HepG2 (cell line): ENCODE measurements around the gene C20orf204. TPM values are rescaled to one million over a fixed set of nuclear protein-coding genes. Genes with fewer than 3 reads are reported as not detected.

ENCODE experiments used
- BRD4 ChIP-seq: sonication (generic); formaldehyde crosslinking; IDR thresholded peaks from 2 replicates; pipeline ENCODE4 v1.4.0; 2020; ENCODE audit warnings: missing genetic modification reagents
- EEA1 ChIP-seq: sonication (generic); formaldehyde crosslinking; IDR thresholded peaks from 2 replicates; pipeline ENCODE4 v1.5.1; 2020; ENCODE audit warnings: mild to moderate bottlenecking, missing genetic modification reagents, borderline replicate concordance
- ETV5 ChIP-seq: IDR thresholded peaks from 2 replicates; pipeline ENCODE4 v1.6.1; 2018; ENCODE audit warnings: missing biosample characterization, missing genetic modification reagents, inconsistent platforms, borderline replicate concordance
- HES4 ChIP-seq: sonication (generic); formaldehyde crosslinking; IDR thresholded peaks from 2 replicates; pipeline ENCODE4 v1.9.0; 2021; ENCODE audit warnings: mild to moderate bottlenecking, missing genetic modification reagents, borderline replicate concordance
- SOX13 ChIP-seq, 3 experiments: fragments of 450-650 bp in 1 of 3; sonication (generic) in 1 of 3; formaldehyde crosslinking in 1 of 3; IDR thresholded peaks in 2 of 3; conservative IDR thresholded peaks in 1 of 3; 2 replicates each; pipeline versions ENCODE4 v1.5.0 to v1.6.1; 2016 to 2020; ENCODE audit warnings: antibody characterized with exemption in 1 of 3, mild to moderate bottlenecking in 1 of 3, missing compliant biosample characterization in 1 of 3, missing genetic modification reagents in 1 of 3, moderate library complexity in 1 of 3
- SOX6 ChIP-seq, 2 experiments: fragments of 450-650 bp in 1 of 2; sonication (generic) in 1 of 2; formaldehyde crosslinking in 1 of 2; IDR thresholded peaks; 2 replicates each; pipeline versions ENCODE4 v1.4.0 to v1.6.1; 2017 to 2020; ENCODE audit warnings: antibody characterized with exemption in 1 of 2, mild to moderate bottlenecking in 1 of 2, missing genetic modification reagents in 1 of 2
- ZC3H4 ChIP-seq: sonication (generic); formaldehyde crosslinking; IDR thresholded peaks from 2 replicates; pipeline ENCODE4 v1.4.0; 2020; ENCODE audit warnings: missing genetic modification reagents, borderline replicate concordance
- ZNF160 ChIP-seq: sonication (generic); formaldehyde crosslinking; IDR thresholded peaks from 2 replicates; pipeline ENCODE4 v1.8.0; 2022; ENCODE audit warnings: mild to moderate bottlenecking, inconsistent platforms, missing genetic modification reagents
- ZNF713 ChIP-seq: sonication (generic); formaldehyde crosslinking; IDR thresholded peaks from 2 replicates; pipeline ENCODE4 v1.4.0; 2020; ENCODE audit warnings: mild to moderate bottlenecking, missing genetic modification reagents
- polyA plus RNA-seq, 8 experiments: library from polyadenylated mRNA; depleted of rRNA in 3 of 8; stranded (reverse) in 7 of 8; unstranded in 1 of 8; fragments of >200 nt; fragmentation: Illumina TruSeq in 4 of 8; extraction: Trizol in 4 of 8; gene quantifications; 2 replicates each; pipeline versions ENCODE4 v1.2.1 to v1.2.3, GENCODE V29; 2011 to 2016; ENCODE audit warnings: low read depth in 4 of 8, missing spikeins in 1 of 8, mixed read lengths in 1 of 8; ENCODE audit not compliant: insufficient read depth in 1 of 8
- total RNA-seq, 5 experiments: library from RNA; depleted of rRNA; stranded (reverse); fragments of >200 nt; fragmentation: Illumina TruSeq; extraction: Trizol; gene quantifications; 2 replicates each; pipeline ENCODE4 v1.2.3, GENCODE V29; 2016; ENCODE audit warnings: low read depth in 1 of 5
- TF ChIP-seq, protein P1 (sequence below): sonication (generic); formaldehyde crosslinking; IDR thresholded peaks from 2 replicates; pipeline ENCODE4 v1.4.0; 2020; ENCODE audit warnings: missing genetic modification reagents
- TF ChIP-seq, protein P2 (sequence below): sonication (generic); formaldehyde crosslinking; IDR thresholded peaks from 2 replicates; pipeline ENCODE4 v1.9.0; 2021; ENCODE audit warnings: missing genetic modification reagents, mild to moderate bottlenecking, borderline replicate concordance
- TF ChIP-seq, protein P3 (sequence below): sonication (generic); formaldehyde crosslinking; IDR thresholded peaks from 2 replicates; pipeline ENCODE4 v1.4.0; 2020; ENCODE audit warnings: mild to moderate bottlenecking, missing genetic modification reagents, borderline replicate concordance
- TF ChIP-seq, protein P4 (sequence below): sonication (generic); formaldehyde crosslinking; IDR thresholded peaks from 2 replicates; pipeline ENCODE4 v1.5.0; 2020; ENCODE audit warnings: missing genetic modification reagents
- TF ChIP-seq, protein P5 (sequence below): sonication (generic); formaldehyde crosslinking; IDR thresholded peaks from 2 replicates; pipeline ENCODE4 v1.5.0; 2020; ENCODE audit warnings: mild to moderate bottlenecking, low read depth, missing genetic modification reagents, borderline replicate concordance
- TF ChIP-seq, protein P6 (sequence below): conservative IDR thresholded peaks from 2 replicates; pipeline ENCODE4 v1.6.1; 2018; ENCODE audit warnings: missing genetic modification reagents

Gene C20orf204
- total and polyA plus RNA-seq, 2 of the 13 experiments (the other 11 are each of a cell fraction or from before 2014, with no cell fraction given): 22.1 to 80.0 TPM

DNA sequence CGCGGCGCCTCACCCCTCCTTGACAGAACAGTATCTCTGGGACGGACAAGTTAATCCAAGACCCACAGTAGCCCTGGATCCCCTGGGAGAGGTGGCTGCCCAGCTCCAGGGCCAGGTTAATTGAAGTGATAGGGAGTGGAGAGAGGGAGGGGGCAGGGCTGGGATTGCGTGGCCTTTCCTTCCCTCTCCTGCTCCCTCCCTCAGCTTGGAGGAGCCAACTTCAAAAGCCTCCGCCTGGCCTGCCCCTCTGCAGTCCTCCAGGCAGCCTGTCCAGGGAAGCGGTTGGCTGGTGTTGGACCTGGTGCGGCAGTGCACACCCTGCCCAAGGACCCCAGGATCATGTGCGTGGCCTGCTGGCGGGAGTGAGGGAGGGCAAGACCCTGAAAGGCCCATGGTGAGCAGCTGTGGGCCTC lies at the start of gene C20orf204 (continued):
- TF ChIP-seq, protein P1, sequence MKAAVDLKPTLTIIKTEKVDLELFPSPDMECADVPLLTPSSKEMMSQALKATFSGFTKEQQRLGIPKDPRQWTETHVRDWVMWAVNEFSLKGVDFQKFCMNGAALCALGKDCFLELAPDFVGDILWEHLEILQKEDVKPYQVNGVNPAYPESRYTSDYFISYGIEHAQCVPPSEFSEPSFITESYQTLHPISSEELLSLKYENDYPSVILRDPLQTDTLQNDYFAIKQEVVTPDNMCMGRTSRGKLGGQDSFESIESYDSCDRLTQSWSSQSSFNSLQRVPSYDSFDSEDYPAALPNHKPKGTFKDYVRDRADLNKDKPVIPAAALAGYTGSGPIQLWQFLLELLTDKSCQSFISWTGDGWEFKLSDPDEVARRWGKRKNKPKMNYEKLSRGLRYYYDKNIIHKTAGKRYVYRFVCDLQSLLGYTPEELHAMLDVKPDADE: no peak
- TF ChIP-seq SOX6 (IDR thresholded peaks at IDR 0.05) (no peak), SOX6 (CRISPR knock-in tag; IDR thresholded peaks at IDR 0.05) (peak; percentile 54), BRD4 (CRISPR knock-in tag) (peak; percentile 43; the same call in 1 of the 2 replicates), ETV5 (CRISPR knock-in tag) (peak; percentile 52), ZNF160 (CRISPR knock-in tag) (peak; percentile 79; the same call in 1 of the 2 replicates), HES4 (CRISPR knock-in tag) (no peak), ZNF713 (no peak), SOX13 (IDR thresholded peaks at IDR 0.05) (peak; percentile 19; the same call in 1 of the 2 replicates), SOX13 (CRISPR knock-in tag; conservative IDR thresholded peaks at IDR 0.05 in 1 of 2, IDR thresholded peaks at IDR 0.05 in 1 of 2) (peak in 1 of 2 experiments; percentile 72; a peak in 1 of 4 replicates), ZC3H4 (CRISPR knock-in tag) (peak; percentile 36; the same call in 1 of the 2 replicates), EEA1 (CRISPR knock-in tag) (0 out of 2 replicates have a peak, but pooled peaks have one; percentile 54)
- TF ChIP-seq, protein P2, sequence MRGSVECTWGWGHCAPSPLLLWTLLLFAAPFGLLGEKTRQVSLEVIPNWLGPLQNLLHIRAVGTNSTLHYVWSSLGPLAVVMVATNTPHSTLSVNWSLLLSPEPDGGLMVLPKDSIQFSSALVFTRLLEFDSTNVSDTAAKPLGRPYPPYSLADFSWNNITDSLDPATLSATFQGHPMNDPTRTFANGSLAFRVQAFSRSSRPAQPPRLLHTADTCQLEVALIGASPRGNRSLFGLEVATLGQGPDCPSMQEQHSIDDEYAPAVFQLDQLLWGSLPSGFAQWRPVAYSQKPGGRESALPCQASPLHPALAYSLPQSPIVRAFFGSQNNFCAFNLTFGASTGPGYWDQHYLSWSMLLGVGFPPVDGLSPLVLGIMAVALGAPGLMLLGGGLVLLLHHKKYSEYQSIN: no peak
- TF ChIP-seq, protein P3, sequence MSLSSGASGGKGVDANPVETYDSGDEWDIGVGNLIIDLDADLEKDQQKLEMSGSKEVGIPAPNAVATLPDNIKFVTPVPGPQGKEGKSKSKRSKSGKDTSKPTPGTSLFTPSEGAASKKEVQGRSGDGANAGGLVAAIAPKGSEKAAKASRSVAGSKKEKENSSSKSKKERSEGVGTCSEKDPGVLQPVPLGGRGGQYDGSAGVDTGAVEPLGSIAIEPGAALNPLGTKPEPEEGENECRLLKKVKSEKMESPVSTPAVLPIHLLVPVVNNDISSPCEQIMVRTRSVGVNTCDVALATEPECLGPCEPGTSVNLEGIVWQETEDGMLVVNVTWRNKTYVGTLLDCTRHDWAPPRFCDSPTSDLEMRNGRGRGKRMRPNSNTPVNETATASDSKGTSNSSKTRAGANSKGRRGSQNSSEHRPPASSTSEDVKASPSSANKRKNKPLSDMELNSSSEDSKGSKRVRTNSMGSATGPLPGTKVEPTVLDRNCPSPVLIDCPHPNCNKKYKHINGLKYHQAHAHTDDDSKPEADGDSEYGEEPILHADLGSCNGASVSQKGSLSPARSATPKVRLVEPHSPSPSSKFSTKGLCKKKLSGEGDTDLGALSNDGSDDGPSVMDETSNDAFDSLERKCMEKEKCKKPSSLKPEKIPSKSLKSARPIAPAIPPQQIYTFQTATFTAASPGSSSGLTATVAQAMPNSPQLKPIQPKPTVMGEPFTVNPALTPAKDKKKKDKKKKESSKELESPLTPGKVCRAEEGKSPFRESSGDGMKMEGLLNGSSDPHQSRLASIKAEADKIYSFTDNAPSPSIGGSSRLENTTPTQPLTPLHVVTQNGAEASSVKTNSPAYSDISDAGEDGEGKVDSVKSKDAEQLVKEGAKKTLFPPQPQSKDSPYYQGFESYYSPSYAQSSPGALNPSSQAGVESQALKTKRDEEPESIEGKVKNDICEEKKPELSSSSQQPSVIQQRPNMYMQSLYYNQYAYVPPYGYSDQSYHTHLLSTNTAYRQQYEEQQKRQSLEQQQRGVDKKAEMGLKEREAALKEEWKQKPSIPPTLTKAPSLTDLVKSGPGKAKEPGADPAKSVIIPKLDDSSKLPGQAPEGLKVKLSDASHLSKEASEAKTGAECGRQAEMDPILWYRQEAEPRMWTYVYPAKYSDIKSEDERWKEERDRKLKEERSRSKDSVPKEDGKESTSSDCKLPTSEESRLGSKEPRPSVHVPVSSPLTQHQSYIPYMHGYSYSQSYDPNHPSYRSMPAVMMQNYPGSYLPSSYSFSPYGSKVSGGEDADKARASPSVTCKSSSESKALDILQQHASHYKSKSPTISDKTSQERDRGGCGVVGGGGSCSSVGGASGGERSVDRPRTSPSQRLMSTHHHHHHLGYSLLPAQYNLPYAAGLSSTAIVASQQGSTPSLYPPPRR (CRISPR knock-in tag): peak; percentile 75; the same call in 1 of the 2 replicates
- TF ChIP-seq, protein P4, sequence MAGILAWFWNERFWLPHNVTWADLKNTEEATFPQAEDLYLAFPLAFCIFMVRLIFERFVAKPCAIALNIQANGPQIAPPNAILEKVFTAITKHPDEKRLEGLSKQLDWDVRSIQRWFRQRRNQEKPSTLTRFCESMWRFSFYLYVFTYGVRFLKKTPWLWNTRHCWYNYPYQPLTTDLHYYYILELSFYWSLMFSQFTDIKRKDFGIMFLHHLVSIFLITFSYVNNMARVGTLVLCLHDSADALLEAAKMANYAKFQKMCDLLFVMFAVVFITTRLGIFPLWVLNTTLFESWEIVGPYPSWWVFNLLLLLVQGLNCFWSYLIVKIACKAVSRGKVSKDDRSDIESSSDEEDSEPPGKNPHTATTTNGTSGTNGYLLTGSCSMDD (CRISPR knock-in tag): no peak
- TF ChIP-seq, protein P5, sequence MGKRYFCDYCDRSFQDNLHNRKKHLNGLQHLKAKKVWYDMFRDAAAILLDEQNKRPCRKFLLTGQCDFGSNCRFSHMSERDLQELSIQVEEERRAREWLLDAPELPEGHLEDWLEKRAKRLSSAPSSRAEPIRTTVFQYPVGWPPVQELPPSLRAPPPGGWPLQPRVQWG (CRISPR knock-in tag): no peak
- TF ChIP-seq, protein P6, sequence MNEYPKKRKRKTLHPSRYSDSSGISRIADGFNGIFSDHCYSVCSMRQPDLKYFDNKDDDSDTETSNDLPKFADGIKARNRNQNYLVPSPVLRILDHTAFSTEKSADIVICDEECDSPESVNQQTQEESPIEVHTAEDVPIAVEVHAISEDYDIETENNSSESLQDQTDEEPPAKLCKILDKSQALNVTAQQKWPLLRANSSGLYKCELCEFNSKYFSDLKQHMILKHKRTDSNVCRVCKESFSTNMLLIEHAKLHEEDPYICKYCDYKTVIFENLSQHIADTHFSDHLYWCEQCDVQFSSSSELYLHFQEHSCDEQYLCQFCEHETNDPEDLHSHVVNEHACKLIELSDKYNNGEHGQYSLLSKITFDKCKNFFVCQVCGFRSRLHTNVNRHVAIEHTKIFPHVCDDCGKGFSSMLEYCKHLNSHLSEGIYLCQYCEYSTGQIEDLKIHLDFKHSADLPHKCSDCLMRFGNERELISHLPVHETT (CRISPR knock-in tag): peak; percentile 64; the same call in 1 of the 2 replicates
